MM.1S (cell line): Measurements from ENCODE around the gene PLA2G15.

Source experiments
- EZH2 ChIP-seq: fragments of 300-600 bp; sonication (generic); optimal IDR thresholded peaks from 2 replicates; pipeline ENCODE3; 2017; ENCODE audit warnings: low read depth, mild to moderate bottlenecking, antibody characterized with exemption, low read length, mixed read lengths
- EZH2phosphoT487 ChIP-seq: fragments of 300-600 bp; sonication (generic); IDR thresholded peaks from 2 replicates; pipeline ENCODE4 v1.6.1; 2018; ENCODE audit warnings: antibody characterized with exemption, low read length
- TF ChIP-seq, protein P1 (sequence below): fragments of 300-600 bp; sonication (generic); IDR thresholded peaks from 2 replicates; pipeline ENCODE4 v1.5.1; 2016; ENCODE audit warnings: antibody characterized with exemption, low read length, mixed read lengths

DNA sequence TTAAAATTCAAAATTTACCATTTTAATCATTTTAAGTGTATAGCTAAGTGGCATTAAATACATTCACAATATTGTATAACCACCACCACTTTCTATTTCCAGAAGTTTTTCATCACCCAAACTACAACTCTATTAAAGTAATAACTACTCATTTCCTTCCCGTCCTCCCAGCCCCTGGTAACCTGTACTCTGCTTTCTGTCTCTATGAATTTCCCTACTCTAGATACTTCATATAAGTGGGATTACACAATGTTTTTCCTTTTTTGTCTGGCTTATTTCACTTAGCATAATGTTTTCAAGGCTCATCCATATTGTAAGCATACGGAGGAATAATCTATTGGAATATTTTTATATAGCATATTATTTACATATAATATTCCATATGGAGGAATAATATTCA lies 38.9 kb upstream of the PLA2G15 start:
- TF ChIP-seq, protein P1, sequence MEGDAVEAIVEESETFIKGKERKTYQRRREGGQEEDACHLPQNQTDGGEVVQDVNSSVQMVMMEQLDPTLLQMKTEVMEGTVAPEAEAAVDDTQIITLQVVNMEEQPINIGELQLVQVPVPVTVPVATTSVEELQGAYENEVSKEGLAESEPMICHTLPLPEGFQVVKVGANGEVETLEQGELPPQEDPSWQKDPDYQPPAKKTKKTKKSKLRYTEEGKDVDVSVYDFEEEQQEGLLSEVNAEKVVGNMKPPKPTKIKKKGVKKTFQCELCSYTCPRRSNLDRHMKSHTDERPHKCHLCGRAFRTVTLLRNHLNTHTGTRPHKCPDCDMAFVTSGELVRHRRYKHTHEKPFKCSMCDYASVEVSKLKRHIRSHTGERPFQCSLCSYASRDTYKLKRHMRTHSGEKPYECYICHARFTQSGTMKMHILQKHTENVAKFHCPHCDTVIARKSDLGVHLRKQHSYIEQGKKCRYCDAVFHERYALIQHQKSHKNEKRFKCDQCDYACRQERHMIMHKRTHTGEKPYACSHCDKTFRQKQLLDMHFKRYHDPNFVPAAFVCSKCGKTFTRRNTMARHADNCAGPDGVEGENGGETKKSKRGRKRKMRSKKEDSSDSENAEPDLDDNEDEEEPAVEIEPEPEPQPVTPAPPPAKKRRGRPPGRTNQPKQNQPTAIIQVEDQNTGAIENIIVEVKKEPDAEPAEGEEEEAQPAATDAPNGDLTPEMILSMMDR = no peak
- no peak for TF ChIP-seq EZH2phosphoT487
- TF ChIP-seq EZH2 = no peak
